ENCODE data around the gene SSR1. TPM values are rescaled to one million over a fixed set of nuclear protein-coding genes. Genes with fewer than 3 reads are reported as not detected.

The SSR1 gene
- total RNA-seq, 1 experiment from 2014 or later: 102 TPM

DNA sequence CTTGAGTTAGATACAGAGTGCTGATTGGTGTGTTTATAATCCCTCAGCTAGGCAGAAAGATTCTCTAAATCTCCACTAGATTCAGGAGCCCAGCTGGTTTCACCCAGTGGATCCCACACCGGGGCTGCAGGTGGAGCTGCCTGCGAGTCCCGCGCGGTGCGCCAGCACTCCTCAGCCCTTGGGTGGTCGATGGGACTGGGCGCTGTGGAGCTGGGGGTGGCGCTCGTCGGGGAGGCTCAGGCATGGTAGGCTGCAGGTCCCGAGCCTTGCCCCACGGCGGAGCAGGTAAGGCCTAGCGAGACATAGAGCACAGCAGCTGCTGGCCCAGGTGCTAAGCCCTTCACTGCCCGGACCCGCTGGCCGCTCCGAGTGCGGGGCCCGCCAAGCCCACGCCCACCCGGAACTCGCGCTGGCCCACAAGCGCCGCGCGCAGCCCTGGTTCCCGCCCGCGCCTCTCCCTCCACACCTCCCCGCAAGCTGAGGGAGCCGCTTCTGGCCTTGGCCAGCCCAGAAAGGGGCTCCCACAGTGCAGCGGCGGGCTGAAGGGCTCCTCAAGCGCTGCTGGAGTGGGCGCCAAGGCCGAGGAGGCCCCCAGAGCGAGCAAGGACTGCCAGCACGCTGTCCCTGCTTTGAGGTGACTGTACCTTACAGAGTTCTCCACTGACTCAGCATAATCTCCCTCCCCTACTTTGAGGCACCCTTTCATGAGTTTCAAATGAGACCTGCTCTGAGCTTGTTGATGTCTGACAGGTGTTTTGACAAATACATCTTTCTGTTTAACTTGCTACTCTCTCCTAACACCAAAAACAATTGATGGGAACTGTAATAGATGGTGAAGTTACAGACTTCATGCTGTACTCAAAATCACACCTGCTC is 3.9 kb upstream of the SSR1 start:
- Histone ChIP-seq H4K91ac (ENCODE audit: insufficient read length, low read depth, low read length) (no peak overlapping the region), H3K4me2 (ENCODE audit: insufficient read depth, insufficient read length, low read length) (no peak overlapping the region), H4K20me1 (ENCODE audit: control insufficient read depth, insufficient read depth, insufficient read length) (peaks cover 4% of the 10 kb centered on the region), H3K23me2 (ENCODE audit: insufficient read length, low read depth, low read length, poor library complexity, severe bottlenecking) (no peaks in the 10 kb centered on the region), H3K79me1 (ENCODE audit: insufficient read depth, low read depth, low read length, poor library complexity, severe bottlenecking) (no peaks in the 10 kb centered on the region), H2BK20ac (ENCODE audit: low read depth, low read length, poor library complexity, severe bottlenecking) (no peak overlapping the region), H2BK120ac (ENCODE audit: low read depth, low read length, poor library complexity, severe bottlenecking) (no peak overlapping the region), H3K56ac (ENCODE audit: insufficient read length, low read depth, low read length) (no peak overlapping the region), H3K4ac (ENCODE audit: low read depth, low read length) (no peak overlapping the region), H2BK15ac (ENCODE audit: low read depth, low read length) (no peak overlapping the region), H3K9me3 (ENCODE audit: control insufficient read depth, low read depth, low read length) (no peaks in the 10 kb centered on the region), H2BK5ac (ENCODE audit: insufficient read length, low read length) (no peak overlapping the region), H3T11ph (ENCODE audit: low read length) (no peak overlapping the region), H3K79me2 (ENCODE audit: insufficient read depth, low read length) (peaks cover 4% of the 10 kb centered on the region; the same call in 1 of the 2 replicates), H3K27ac (ENCODE audit: insufficient read length, low read depth, low read length) (no peak overlapping the region), H3K14ac (ENCODE audit: insufficient read depth, low read length) (no peak overlapping the region), H3K23ac (ENCODE audit: insufficient read length, low read depth, low read length) (no peak overlapping the region), H3K27me3 (ENCODE audit: insufficient read depth, low read length) (no peaks in the 10 kb centered on the region), H3K18ac (ENCODE audit: insufficient read length, low read depth, low read length) (no peak overlapping the region), H3K4me1 (ENCODE audit: insufficient read depth, low read length) (no peaks in the 10 kb centered on the region), H2AFZ (ENCODE audit: low read length) (no peak overlapping the region), H3K9ac (ENCODE audit: extremely low read depth, insufficient read length, low read length) (no peak overlapping the region), H4K5ac (ENCODE audit: insufficient read length, low read depth, low read length) (no peak overlapping the region), H4K8ac (replicated peaks; ENCODE audit: insufficient read length, low read depth, low read length) (no peak overlapping the region), H2AK5ac (ENCODE audit: insufficient read length, low read length) (no peak overlapping the region), H2BK12ac (ENCODE audit: insufficient read length, low read depth, low read length) (no peak overlapping the region)
- TF ChIP-seq, protein P1, sequence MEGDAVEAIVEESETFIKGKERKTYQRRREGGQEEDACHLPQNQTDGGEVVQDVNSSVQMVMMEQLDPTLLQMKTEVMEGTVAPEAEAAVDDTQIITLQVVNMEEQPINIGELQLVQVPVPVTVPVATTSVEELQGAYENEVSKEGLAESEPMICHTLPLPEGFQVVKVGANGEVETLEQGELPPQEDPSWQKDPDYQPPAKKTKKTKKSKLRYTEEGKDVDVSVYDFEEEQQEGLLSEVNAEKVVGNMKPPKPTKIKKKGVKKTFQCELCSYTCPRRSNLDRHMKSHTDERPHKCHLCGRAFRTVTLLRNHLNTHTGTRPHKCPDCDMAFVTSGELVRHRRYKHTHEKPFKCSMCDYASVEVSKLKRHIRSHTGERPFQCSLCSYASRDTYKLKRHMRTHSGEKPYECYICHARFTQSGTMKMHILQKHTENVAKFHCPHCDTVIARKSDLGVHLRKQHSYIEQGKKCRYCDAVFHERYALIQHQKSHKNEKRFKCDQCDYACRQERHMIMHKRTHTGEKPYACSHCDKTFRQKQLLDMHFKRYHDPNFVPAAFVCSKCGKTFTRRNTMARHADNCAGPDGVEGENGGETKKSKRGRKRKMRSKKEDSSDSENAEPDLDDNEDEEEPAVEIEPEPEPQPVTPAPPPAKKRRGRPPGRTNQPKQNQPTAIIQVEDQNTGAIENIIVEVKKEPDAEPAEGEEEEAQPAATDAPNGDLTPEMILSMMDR (conservative IDR thresholded peaks at IDR 0.05): no peak
- Mint-ChIP-seq H3K27ac (no peak overlapping the region), H3K4me1 (peaks cover under 1 to 5% of the 10 kb centered on the region in 2 experiments), H3K27me3 (ENCODE audit: low read depth) (no peaks in the 10 kb centered on the region; the same call in 1 of the 2 replicates), H3K9me3 (peaks cover 0 to 3% of the 10 kb centered on the region in 2 experiments; a peak in 2 of 5 replicates), H3K4me3 (no peak overlapping the region), H3K36me3 (ENCODE audit: insufficient read depth in 1 of 3, low read depth in 3 of 3) (no peaks in the 10 kb centered on the region; a peak in 2 of 7 replicates)
- WGBS (ENCODE audit: extremely low coverage, insufficient read length, low lambda C conversion rate): no CpG with 5 or more reads among the region's 41 CpGs
- DNase-seq: peak; percentile 40

All from H9 (cell line).